Measurements from ENCODE around the gene MAP7. TPM values are rescaled to one million over a fixed set of nuclear protein-coding genes. Genes with fewer than 3 reads are reported as not detected.

The MAP7 gene
- total and polyA plus RNA-seq, 9 of the 15 experiments (the other 6 are each of a cell fraction or from before 2014, with no cell fraction given) = 0.76 to 7.7 (median 3.9) TPM

GRCh38 chr6:136553166-136553787, 3.1 kb upstream of the MAP7 start:
- H3K4me3 ChIP-seq = no peak overlapping the region
- no peaks in the 10 kb centered on the region for H3K36me3 ChIP-seq (ENCODE audit: control insufficient read depth, insufficient read depth, low read length)
- POLR2A ChIA-PET = interaction anchor here (0.6 to 0.7 kb wide), 2 partner anchors 20 to 1110 kb away, joined by 3 to 4 read pairs; no protein-coding TSS in a partner anchor
- peaks cover 7 to 8% of the 10 kb centered on the region in 2 experiments; a peak in 3 of 5 replicates for H3K27me3 ChIP-seq (ENCODE audit: control insufficient read depth in 2 of 2, insufficient read depth in 2 of 2, low read length in 2 of 2)
- no peaks in the 10 kb centered on the region for H3K79me2 ChIP-seq (ENCODE audit: control insufficient read depth, insufficient read depth, low read length)
- BruUV-seq (replicated peaks) = no TSS peak
- H3K9me1 ChIP-seq (ENCODE audit: control insufficient read depth, insufficient read depth, low read length) = peaks cover 4% of the 10 kb centered on the region
- in situ Hi-C loops (cut with MboI) = no loop called here
- CTCF ChIA-PET (ENCODE audit: low intra/inter-chr PET ratio) = no interaction called here
- FAIRE-seq (no peak), ATAC-seq (no peak), DNase-seq (ENCODE audit: extremely low read depth in 1 of 4, low spot score in 3 of 4) (no peak)
- WGBS (ENCODE audit: insufficient coverage, low coverage, missing lambda C conversion rate) = 28% methylated on average over 5 of the region's 5 CpGs
- H4K20me1 ChIP-seq (replicated peaks; ENCODE audit: control insufficient read depth, insufficient read depth, low read length) = 0 out of 2 replicates have a peak, but pooled peaks cover 5% of the 10 kb centered on the region
- intact Hi-C loops (cut with micrococcal nuclease) = loop anchor here (10.0 kb wide), 1 partner anchor 372 kb away; the partner anchor contains the start of gene SLC35D3
- no peak overlapping the region for H3K9ac ChIP-seq (ENCODE audit: insufficient read depth in 1 of 2, low read depth in 2 of 2, low read length in 2 of 2)
- no peak overlapping the region for H2AFZ ChIP-seq (ENCODE audit: low read depth, low read length)
- TF ChIP-seq RBM14 (IDR thresholded peaks at IDR 0.05; ENCODE audit: borderline replicate concordance, insufficient read depth, low read depth, low read length) (no peak), PKNOX1 (IDR thresholded peaks at IDR 0.05) (no peak), SIN3B (IDR thresholded peaks at IDR 0.05; ENCODE audit: low read depth) (no peak), CBX1 (IDR thresholded peaks at IDR 0.05; ENCODE audit: low read depth) (no peak), PURB (CRISPR knock-in tag; IDR thresholded peaks at IDR 0.05; ENCODE audit: low read depth) (no peak), ZNF830 (CRISPR knock-in tag; IDR thresholded peaks at IDR 0.05) (no peak), ZKSCAN3 (CRISPR knock-in tag; IDR thresholded peaks at IDR 0.05) (no peak), YBX1 (IDR thresholded peaks at IDR 0.05) (no peak), RFX7 (CRISPR knock-in tag; IDR thresholded peaks at IDR 0.05) (no peak), NR0B1 (IDR thresholded peaks at IDR 0.05; ENCODE audit: partially characterized antibody) (no peak), ZFP1 (CRISPR knock-in tag; IDR thresholded peaks at IDR 0.05) (no peak), MCM5 (IDR thresholded peaks at IDR 0.05; ENCODE audit: low read depth) (no peak), EZH2 (IDR thresholded peaks at IDR 0.05; ENCODE audit: borderline replicate concordance, low read depth, low read length) (no peak), BCOR (IDR thresholded peaks at IDR 0.05) (no peak), SREBF1 (IDR thresholded peaks at IDR 0.05; ENCODE audit: borderline replicate concordance, low read depth, low read length) (no peak), HMG20B (CRISPR knock-in tag; IDR thresholded peaks at IDR 0.05) (no peak)
- no peak overlapping the region for H3K4me2 ChIP-seq (ENCODE audit: insufficient read depth, low read length)
- no peak overlapping the region for H3K27ac ChIP-seq (ENCODE audit: extremely low read depth, low read depth, low read length)
- no peaks in the 10 kb centered on the region for H3K9me3 ChIP-seq (replicated peaks; ENCODE audit: control insufficient read depth, insufficient read depth, low read depth, low read length)
- H3K4me1 ChIP-seq (replicated peaks in 1 of 2; ENCODE audit: control insufficient read depth in 2 of 2, insufficient read depth in 2 of 2, low read length in 2 of 2) = peaks cover 13 to 17% of the 10 kb centered on the region in 2 experiments
